CD4-positive, alpha-beta T cell treated with Interleukin-4 for 1 hour (primary cell): ENCODE results near the gene RIGI.
A peak's percentile ranks its signal among the peaks of the same experiment; 100 is the strongest.
"Not testable (repeated sequence)": the region's sequence is repeated elsewhere in the genome, so short reads cannot be mapped to it uniquely, and the experiment has no call there.

Source experiments
- DNase-seq, 2 donors: peaks; one replicate each; pipeline ENCODE4 v3.0.0-alpha.2; 2020 to 2022

Gene RIGI

DNA sequence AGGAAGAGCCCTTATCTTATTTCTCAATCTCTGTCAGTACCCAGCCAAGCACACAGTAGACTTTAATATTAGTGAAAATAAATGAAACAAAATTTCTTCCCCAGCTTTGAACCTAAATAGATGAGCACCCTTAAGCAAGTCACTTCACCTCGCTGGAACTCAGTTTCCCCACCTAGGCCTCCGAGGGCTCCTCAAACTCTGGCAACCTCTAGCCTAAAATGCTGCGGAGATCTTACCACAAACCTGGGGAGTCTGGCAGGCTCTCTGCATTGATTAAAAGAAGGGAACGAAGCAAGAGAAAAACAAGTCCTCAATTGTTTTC lies 326 bp downstream of the RIGI start:
- no peak for DNase-seq

DNA sequence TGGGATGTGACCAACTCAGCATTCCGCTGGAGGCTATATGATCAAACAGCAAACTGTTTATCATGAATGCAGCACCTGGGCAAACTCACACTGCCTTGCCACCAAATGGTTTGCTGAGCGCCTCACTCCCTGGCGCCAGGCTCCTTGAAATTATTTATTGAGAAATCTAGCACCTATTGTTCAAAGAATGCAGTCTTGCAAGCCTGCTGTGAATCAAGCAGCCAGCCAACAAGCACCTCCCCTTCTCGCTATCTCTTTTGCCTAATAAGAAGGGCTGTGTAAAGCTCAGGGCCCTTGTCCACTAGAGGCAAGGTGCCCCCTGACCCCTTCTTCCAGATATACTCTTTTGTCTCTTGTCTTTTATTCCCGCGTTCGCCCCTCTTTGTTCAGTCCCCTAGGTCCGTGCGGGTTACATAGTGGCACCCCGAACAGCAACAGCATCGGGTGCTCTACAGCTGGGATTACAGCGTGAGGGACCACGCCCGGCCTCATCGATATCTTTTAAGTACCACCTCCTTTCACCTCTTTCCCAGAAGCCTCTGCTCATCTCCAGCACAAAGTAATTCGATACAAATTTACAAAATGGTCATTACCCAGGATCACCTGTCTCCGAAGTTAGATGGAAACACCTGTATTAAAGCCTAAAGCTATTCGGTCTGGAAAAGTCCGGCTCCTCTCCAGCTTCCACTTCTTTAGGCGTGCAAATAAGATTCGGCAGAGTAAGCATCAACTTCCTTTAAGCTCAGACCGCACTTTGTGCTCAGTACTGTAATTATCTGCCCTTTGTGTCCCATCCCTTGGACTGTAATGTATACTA lies 896 bp downstream of the RIGI start:
- peak in 1 of 2 donors; percentile 36 for DNase-seq

DNA sequence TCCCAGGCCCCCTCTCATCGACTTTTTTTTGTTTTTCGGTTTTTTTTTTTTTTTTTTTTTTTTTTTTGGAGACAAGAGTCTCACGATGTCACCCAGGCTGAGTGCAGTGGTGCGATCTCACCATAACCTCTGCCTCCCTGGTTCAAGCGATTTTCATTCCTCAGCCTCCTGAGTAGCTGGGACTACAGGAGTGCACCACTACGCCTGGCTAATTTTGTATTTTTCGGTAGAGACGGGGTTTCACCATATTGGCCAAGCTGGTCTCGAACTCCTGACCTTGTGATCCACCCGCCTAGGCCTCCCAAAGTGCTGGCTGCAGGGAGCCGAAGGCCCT lies 1.5 kb downstream of the RIGI start:
- DNase-seq = not testable (repeated sequence)

DNA sequence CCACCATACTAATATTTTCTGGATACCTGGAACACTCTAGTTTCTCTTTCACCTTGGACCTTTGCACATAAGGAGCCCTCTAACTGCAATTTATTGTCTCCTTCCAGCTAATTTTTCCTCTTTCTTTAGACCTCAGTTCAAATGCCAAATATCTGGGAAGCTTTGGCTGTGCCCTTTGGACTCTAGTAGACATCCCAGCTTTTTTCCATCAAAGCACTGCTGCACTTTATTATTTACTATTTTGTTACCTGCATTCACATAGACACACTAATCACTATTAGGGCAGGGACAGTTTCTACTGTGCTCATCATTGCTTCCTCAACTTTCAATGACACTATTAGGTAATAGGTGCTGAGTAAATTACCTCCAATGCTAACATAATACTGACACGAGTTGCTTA lies 2.1 kb downstream of the RIGI start:
- no peak for DNase-seq

DNA sequence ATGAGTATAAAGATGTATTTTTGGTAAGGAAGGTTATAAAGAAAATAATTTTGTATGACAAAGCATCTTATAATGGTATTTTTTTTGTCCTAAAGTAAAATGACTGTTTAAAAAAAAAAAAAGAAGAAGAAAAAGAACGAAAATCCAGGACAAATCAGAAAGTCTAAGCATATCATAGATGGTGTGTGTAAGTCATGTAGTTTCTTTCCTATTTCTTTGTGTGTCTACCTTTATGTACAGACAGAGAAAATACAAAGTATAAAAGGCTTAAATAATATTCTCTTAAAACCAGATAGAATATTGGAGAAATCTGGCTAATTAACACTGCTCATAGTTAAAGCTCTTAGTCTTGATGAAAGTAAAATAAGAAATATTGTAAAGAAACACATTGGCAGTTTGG lies 7.7 kb downstream of the RIGI start:
- DNase-seq = no peak

DNA sequence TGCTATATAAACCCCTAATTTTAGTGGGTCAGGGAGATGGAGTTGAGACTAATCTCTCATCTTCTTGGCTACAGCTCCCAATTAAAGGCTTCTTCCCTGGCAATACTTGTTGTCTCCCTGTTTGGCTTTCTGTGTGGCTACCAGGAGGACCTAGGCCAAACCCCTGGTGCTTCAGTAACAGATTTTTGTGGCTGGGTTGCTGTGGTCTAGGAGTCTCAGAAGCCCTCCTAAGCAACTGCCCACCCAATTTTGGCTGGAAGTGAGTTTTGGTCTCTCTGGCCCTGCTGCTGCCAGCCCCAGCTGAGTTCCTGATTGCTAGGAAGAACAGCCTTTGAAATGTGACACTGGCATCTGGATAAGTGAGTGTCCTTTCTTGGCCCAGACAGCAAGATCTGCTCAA lies 9.8 kb downstream of the RIGI start:
- DNase-seq = no peak

DNA sequence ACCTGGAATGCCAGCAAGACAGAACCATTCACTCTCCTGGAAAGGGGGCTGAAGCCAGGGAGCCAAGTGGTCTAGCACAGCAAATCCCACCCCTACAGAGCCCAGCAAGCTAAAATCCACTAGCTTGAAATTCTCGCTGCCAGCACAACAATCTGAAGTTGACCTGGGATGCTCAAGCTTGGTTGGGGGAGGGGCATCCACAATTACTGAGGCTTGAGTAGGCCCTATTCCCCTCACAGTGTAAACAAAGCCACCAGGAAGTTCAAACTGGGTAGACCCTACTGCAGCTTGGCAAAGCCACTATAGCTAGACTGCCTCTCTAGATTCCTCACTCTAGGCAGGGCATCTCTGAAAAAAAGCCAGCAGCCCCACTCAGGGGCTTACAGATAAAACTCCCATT lies 17.3 kb downstream of the RIGI start:
- no peak for DNase-seq

DNA sequence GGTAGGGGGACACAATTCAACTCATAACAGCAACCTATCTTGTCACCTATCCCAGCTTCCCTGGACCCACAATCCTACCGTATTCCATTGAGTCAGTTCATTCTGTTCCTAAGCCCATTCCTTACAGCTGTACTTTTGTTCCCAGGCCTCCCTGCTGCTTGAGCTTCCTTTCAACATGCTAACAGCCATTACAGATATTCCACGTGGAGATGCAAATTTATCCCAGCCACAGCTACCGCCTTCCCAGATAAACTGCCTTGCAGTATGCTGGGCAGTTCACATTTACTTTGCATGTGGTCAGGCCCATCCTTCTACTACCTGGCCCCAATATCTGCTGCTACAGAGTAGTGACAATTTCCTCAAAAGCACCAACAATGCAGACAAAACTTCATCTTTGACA lies 23.0 kb downstream of the RIGI start:
- no peak for DNase-seq

DNA sequence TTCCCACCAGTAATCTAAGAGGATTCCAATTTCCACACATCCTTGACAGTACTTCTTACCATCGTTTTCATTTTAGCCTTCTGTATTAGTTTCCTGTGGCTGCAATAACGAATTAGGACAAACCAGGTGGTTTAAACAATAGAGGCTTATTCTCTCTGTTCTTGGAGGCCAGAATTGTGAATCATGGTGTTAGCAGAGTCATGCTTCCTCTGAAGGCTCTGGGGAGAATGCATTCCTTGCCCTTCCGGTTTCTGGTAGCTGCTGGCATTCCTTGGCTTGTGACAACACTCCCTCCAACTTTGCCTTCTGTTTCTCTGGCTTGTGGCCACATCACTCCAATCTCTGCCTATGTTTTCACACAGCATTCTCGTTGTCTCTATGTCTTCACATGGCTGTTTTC lies 23.5 kb downstream of the RIGI start:
- no peak for DNase-seq

DNA sequence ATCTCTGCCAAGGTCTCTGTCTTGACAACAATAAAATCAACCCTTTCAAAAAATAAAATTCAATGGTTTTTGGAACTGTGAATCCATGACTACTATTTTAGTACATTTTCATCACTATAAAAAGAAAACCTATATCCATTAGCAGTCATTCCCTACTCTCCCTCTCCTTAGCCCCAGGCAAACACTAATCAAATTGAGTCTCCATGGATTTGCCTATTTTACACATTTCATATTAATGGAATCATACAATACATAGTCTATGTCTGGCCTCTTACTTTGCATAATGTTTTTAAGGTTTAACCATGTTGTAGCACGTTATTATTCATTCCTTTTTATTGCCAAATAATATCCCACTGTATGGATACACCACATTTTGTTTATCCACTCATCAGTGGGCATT lies 24.1 kb downstream of the RIGI start:
- no peak for DNase-seq

DNA sequence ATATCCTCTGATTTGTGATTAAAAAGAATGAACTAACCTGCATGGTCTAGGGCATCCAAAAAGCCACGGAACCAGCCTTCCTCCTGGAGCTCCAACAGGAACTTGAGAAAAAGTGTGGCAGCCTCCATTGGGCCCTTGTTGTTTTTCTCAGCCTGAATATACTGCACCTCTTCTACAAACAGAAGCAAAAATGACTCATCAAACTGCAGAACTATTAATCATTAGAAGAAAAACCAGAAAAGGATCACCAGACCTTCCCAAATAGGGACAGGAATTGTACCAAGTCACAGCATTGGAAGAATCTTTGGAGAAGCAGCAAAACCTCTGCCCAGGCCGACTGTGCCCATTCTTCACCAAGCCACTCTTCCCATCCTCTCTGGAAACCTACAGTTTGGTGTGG lies 25.2 kb downstream of the RIGI start:
- no peak for DNase-seq

DNA sequence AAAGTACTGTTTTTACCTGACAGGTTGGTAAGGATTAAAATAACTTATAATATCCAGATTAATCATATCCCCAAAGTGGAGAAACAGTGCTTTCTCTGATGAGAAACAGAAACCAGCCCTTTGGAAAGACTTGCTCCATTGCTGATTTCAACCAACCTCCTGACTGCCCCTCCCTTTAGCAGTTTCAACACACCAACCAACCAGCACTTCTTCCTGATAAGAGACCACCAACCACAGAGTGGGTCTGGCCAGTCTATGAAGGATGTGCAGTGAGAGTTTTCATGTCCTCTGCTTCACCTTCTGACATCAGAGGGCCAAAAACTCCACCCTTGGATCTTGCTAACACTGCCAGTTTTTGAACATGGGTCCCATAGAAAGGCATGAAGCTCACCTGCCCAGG lies 28.1 kb downstream of the RIGI start:
- DNase-seq = no peak

DNA sequence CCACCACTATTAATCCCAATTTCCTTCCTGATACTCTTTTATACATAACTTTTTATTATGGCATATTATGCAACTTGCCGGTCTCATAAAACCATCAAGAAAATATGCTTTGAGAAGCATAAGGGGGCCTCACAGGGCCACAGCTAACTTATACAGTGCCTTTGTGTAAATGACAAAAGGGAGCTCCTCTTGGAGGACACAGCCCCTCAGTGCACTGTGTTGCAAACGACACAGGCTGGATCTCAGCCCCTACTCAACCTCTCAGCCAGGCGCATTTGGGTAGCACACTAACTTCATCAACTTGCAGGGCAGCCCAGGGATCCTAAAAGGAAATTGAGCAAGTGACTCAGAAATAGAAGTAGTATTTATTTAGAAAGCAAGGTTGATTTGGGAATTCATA lies 35.4 kb downstream of the RIGI start:
- DNase-seq = no peak

DNA sequence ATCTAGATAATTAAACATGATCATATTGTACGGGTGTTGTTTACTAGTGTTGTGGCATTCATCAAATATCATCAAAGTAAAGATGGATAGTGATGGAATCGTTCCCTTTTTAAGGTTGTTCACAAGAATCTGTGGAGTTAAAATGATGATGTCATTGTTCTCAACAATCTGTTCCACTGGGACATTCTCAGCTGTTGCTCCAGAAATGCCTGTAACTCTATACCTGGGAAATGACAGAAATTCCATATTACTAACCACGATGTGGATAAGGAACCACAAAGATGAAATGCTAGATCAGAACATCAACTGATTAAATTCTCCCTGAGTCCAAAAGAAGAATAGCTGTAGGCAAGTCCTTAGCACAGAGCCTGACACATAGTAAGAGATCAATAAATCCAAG lies 38.0 kb downstream of the RIGI start:
- no peak for DNase-seq

DNA sequence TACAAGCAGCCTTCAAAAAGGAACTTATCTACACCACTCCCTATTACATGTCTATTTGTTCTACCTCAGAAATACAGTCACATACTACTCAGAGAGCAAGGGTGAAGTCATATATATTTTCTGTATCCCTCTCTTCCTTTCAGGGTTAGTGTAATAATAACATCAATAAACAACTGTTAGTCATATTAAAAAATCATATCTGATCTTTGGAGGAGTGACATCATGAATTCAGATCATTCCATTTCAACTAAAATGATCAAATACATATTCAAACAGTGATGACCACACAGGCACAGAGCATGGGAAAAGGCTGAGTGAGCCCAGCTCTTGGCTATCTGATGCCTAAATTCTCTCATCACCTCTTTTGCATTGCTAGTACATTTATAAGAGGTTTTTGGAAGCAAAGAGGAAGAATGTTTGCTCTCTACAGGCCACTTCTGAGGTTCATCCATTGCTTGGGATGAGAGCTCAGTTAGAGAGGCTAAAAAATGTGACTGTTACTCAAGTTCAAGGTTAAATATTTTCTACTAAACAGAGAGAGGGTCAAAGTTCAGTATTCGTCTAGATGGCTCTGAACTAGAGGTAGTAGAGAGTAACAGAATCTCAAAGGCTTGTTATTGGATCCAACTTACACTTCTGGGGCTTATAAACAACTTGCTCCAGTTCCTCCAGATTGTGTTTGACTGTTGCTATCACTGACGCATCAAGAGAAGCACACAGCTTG lies 39.0 kb downstream of the RIGI start:
- DNase-seq = no peak

DNA sequence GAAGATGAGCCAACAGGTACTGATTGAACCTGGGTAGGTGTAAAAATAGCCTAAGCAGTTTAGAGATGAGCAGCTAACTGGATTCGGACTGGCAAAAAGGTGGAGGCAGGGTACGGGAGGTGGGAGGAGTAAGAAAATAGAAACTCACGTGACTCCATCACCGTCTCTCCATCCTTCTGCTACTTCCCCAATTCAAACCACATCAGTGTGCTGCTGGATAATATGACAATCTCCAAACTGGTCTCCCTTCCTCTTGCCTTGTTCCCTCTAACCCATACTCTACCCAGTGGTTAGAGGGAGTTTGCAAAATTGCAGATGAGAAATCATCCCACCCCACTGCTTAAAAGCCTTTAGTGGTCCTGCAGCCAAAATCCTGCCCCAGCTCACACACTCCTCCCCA lies 42.7 kb downstream of the RIGI start:
- no peak for DNase-seq
